T47D (cell line): ENCODE measurements around the gene MACROH2A2.
"Not testable (repeated sequence)": the region's sequence is repeated elsewhere in the genome, so short reads cannot be mapped to it uniquely, and the experiment has no call there.

Experiments
- DNase-seq, 2 experiments: peaks; one replicate each; pipeline versions ENCODE4 v3.0.0 to v3.0.0-alpha.2; 2011 to 2012; ENCODE audit warnings: low read depth in 1 of 2, low spot score in 1 of 2
- JUND ChIP-seq: IDR thresholded peaks from 2 replicates; pipeline ENCODE4 v1.6.1; 2012; ENCODE audit warnings: low read depth
- in situ Hi-C: cut with HindIII; loops from 2 replicates; pipeline ENCODE4 v1.10.0; 2016; ENCODE audit warnings: low sequenced_read_pairs, low pct_unique_long_range_greater_than_20kb

Gene MACROH2A2

GRCh38 chr10:70096016-70096704 is 43.5 kb downstream of the MACROH2A2 start:
- DNase-seq = no peak
- no peak for TF ChIP-seq JUND
- in situ Hi-C loops = no loop called here

- in situ Hi-C loops = no loop called here
- no peak for DNase-seq
- TF ChIP-seq JUND = no peak
Observed at GRCh38 chr10:70096705-70097420, 44.2 kb downstream of the MACROH2A2 start.

DNA sequence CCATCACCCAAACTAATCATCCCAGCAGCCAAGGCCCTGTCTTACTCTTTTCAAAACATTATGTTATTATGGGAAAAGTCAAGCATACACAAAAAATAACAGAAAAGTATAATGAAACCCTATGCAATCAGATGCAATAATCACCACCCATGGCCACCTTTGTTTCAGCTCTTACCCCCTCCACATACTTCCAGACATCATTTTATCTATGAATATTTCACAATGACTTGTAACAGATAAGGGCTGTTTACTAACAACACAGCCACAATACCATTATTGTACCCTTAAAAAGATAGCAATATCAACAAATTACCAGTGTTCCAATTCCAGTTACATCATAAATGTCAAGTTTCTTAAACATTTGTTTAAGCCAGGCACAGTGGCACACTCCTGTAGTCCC is 44.8 kb downstream of the MACROH2A2 start:
- no peak for DNase-seq
- TF ChIP-seq JUND = no peak
- in situ Hi-C loops = no loop called here

GRCh38 chr10:70098271-70098670 is 45.6 kb downstream of the MACROH2A2 start:
- TF ChIP-seq JUND = no peak
- no peak for DNase-seq
- in situ Hi-C loops = no loop called here

DNA sequence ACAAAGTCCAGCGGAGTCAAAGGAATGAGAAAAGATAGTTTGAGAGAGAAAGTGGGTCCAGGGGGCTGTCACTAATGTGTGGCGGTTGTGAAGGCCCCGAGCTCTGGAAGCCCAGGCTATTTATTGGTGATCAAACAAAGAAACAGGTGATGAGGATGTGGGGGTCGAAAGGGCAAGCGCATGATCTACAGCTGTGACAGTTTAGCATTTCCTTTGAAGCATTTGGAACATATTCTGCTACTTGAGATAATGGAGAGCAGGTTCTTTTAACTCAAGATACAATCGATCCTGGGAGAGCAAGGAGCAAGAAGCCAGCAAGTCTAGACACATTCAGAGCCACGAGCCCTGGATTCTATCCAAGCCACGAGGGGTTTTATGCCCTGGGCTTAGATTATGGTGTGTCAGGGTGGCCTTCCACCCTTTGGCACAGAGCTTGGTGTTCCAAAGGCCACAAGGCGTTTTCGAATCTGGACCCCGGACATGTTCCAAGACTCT is 48.5 kb downstream of the MACROH2A2 start:
- DNase-seq, in situ Hi-C loops: not testable (repeated sequence)

DNA sequence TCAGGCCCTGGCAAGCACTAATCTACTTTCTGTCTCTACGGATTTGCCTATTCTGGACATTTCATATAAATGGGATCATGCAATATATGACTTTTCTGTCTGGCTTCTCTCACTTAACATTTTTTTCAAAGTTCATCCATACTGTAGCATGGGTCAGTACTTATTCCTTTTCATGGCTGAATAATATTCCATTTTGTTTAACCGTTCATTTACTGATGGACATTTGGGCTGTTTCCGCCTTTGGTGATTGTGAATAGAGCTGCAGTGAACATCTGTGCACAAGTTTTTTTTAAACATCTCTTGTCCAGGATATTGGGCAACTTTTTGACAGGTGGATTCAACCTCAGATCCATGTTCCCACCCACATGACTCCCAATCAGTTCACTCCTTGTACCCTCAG is 49.0 kb downstream of the MACROH2A2 start:
- DNase-seq = no peak
- no peak for TF ChIP-seq JUND
- in situ Hi-C loops = no loop called here

DNA sequence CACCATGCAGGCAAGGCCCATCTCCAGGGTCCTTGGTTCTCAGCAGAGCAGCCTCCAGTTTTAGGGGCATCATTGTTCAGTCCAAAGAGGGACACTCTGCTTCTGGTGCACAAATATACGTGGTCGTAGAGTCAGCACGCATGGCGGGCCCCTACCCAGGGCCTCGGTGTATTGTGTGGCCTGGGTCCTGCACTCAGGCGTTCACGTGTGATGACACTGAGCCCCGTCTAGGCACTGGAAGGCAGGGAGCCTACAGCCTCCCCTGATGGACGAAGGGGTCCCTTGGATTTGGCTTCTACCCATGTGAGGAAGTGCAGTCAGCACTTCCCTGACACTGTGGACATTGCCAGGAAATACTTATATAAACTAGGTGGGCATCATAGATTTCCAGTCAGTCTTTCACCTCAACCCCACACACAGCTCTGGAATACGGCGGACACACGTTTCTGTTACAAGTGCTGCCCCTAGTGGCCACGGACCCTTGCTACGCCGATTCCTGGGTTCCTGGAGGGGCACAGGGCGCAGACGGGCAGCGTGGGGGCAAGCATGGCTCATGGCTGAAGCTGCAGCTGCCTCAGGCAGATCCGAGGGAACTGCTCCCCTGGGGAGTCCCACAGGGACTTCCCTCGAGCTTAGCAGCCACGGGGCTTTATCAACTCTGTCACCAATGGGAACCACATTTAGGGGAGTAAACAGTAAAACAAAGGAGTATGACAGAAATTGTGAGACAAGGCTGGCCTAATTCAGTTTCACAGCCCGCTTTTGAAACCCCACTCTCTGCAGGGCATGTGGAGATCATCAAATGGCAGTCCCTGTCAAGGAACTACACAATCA is 54.5 kb downstream of the MACROH2A2 start:
- in situ Hi-C loops = no loop called here
- no peak for DNase-seq
- no peak for TF ChIP-seq JUND

GRCh38 chr10:70109064-70109729 is 56.6 kb downstream of the MACROH2A2 start:
- DNase-seq = no peak
- no peak for TF ChIP-seq JUND
- in situ Hi-C loops = no loop called here

GRCh38 chr10:70111496-70111895 is 58.9 kb downstream of the MACROH2A2 start:
- no peak for TF ChIP-seq JUND
- in situ Hi-C loops = no loop called here
- no peak for DNase-seq

- no peak for DNase-seq
- TF ChIP-seq JUND = no peak
- in situ Hi-C loops = no loop called here
Observed at GRCh38 chr10:70112071-70112470, 59.4 kb downstream of the MACROH2A2 start.

- peak in 1 of 2 experiments; percentile 10 for DNase-seq
Observed at GRCh38 chr10:70114902-70115301, 62.3 kb downstream of the MACROH2A2 start.

DNA sequence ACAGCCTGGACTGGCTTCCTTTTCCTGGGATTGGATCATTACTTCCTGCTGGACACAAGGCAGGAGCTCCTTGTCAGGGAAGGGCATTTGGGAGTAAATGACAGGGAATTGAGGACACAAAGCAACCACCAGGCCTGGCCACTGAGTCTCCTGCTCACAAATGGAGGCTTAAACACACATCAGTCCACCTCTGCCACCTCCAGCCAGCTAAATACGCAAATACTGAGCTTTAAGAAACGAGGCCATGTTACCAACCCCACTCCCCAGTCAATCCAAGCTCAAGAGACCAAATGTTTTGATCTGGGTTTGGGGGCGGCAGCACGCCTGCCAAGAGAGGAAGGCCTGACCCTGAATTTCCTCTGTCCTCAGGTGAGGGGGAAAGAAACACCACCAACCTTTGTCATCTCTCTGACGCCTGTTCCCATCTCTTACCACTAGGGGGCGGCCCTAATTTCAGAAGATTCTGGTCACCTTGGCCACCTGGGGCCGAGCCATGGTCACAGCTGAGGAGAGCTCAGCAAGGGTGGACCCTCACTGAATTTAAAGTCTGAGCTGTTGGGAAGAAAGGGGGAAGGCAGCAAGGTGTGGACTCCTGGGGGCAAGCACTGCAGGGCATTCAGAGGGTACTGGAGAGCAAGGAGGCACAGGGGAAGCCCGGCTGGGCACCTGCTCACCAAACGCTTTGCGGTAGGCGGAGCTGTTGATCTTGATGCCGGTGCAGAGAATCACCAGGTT is 63.5 kb downstream of the MACROH2A2 start:
- no peak for TF ChIP-seq JUND
- in situ Hi-C loops = no loop called here
- peak; percentile 44 to 64 for DNase-seq

More at GRCh38 chr10:70114902-70115301, 62.3 kb downstream of the MACROH2A2 start:
- TF ChIP-seq JUND = no peak
- in situ Hi-C loops = no loop called here
